Epidermal melanocyte (primary cell): ENCODE data around the gene ASCC2.
"Not testable (repeated sequence)": the region's sequence is repeated elsewhere in the genome, so short reads cannot be mapped to it uniquely, and the experiment has no call there.

Experiments used
- DNase-seq: peaks from one replicate; pipeline ENCODE4 v3.0.0; 2011; ENCODE audit warnings: low spot score; ENCODE audit not compliant: insufficient read length

ASCC2 gene, protein sequence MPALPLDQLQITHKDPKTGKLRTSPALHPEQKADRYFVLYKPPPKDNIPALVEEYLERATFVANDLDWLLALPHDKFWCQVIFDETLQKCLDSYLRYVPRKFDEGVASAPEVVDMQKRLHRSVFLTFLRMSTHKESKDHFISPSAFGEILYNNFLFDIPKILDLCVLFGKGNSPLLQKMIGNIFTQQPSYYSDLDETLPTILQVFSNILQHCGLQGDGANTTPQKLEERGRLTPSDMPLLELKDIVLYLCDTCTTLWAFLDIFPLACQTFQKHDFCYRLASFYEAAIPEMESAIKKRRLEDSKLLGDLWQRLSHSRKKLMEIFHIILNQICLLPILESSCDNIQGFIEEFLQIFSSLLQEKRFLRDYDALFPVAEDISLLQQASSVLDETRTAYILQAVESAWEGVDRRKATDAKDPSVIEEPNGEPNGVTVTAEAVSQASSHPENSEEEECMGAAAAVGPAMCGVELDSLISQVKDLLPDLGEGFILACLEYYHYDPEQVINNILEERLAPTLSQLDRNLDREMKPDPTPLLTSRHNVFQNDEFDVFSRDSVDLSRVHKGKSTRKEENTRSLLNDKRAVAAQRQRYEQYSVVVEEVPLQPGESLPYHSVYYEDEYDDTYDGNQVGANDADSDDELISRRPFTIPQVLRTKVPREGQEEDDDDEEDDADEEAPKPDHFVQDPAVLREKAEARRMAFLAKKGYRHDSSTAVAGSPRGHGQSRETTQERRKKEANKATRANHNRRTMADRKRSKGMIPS

GRCh38 chr22:29837741-29838598 lies at the start of gene ASCC2:
ASCC2 (minus strand) TSS chr22:29838274; CDS start chr22:29832325, 5,949 bp downstream.
- peak; percentile 91 for DNase-seq

- DNase-seq: no peak
These were observed 49.3 kb upstream of the ASCC2 start for GRCh38 chr22:29887358-29887757.

DNA sequence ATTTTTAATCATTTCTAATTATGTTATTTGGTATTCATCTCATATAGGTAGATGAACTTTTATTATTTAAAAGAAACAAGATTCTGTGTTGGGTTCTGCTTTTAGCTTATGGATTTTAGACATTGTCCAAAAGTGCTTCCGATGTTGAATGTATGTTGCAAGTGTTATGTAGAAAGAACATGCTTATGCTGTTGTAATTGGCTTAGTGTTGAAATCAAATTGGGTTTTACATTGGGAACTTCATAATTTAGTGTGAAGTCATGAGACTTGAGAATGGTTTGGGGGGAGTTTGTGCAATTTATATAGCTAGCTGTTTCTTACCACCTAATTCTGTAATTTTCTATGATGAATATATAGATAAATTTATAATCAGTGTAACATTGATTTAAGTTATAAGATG lies 48.5 kb upstream of the ASCC2 start:
- no peak for DNase-seq

GRCh38 chr22:29885610-29886009 lies 47.5 kb upstream of the ASCC2 start:
- DNase-seq: no peak

- DNase-seq: no peak
These were observed 45.7 kb upstream of the ASCC2 start for GRCh38 chr22:29883775-29884097.

DNA sequence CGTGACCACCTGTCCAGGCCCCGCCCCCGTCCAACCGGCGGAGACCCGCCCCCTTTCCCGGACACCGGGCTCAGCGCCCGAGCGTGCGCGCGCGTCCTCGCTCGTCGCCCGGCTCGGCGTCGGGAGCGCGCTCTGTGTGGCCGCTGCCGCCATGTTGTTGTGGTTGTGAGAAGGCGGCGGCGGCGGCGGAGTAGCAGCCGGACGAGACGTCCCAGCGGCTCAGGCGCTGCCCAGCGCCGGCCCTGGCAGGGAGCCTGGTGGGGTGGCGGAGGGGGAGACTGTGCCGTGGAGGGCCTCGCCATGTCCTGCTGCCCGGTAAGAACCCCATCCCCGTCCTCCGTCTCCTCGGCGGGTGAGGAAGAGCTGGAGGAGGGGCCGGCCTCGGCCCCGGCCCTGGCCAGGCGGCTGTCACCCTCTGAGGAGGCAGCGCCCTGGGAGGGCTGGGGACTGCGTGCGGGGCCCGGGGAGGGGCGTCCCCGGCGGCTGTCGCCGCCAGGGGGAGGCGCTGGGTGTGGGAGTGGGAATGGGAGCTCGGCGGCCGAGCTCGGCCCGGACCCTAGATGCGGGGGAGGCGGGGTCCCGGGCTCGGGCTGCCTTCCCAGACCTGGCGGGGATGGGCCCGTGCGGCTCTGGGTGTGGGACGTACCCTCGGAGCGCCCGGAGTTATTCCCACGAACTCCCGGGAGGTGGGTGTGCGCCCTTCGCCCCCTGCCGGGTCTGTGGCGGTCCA lies 45.1 kb upstream of the ASCC2 start, which contains the start of gene MTMR3:
TSS of gene MTMR3 (plus strand) at position 130 of the 730 bp plus-strand sequence. CDS start 87,886 bp downstream, outside the sequence.
- no peak for DNase-seq

- DNase-seq: peak; percentile 44
These were observed 44.6 kb upstream of the ASCC2 start for GRCh38 chr22:29882716-29883044.

DNA sequence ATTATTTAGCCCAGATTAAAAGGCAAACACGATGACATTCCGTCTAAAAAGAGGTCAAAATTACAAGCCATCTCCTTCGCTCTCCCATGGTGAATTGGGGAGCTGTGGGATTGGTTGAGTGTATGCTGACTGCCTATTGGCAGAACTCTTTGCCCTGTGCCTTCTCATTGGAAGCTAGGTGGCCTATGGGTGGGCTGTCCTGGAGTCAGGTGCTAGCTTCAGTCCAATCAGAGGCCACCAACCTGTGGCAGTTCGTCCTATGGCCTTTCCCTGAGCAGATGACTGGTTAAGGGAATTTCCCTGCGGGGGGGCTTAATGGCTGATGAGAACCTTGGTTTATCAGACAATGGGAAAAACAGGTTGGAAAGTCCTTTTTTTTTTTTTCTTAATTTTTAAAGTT lies 41.7 kb upstream of the ASCC2 start:
- DNase-seq: no peak

- DNase-seq: no peak
These were observed 39.5 kb upstream of the ASCC2 start for GRCh38 chr22:29877620-29878019.

DNA sequence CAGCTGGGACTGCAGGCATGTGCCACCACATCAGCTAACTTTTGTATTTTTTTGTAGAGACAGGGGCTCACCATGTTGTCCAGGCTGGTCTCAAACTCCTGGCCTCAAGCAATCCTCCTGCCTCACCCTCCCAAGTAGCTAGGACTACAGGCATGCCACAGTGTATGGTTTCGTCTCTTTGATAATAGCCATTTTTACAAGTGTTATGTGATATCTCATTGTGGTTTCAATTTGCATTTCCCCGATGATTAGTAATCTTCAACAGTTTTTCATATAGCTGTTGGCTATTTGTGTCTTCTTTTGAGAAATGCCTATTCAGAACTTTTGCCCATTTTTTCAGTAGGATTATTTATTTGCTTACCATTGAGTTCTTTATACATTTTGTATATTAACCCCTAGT lies 35.9 kb upstream of the ASCC2 start:
- DNase-seq: no peak

DNA sequence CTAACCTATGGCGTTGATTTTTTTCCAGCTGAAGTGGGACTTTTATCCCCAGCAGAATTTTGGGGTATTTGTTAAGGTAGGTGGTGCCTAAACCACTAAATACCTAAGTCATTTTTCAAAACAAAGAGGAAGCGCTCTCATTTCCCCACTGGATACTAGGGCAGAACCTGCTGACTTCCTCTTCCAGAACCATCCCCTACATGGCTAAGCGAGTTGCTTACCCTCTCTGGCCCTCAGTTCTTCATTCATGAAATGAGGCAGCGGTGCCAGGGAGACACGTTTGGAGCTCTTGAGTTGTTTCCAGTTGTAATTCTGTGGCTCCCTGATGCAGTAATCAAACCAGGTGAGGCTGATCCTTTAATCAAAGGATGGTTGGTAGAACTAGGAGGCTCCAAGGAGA lies 34.9 kb upstream of the ASCC2 start:
- no peak for DNase-seq

DNA sequence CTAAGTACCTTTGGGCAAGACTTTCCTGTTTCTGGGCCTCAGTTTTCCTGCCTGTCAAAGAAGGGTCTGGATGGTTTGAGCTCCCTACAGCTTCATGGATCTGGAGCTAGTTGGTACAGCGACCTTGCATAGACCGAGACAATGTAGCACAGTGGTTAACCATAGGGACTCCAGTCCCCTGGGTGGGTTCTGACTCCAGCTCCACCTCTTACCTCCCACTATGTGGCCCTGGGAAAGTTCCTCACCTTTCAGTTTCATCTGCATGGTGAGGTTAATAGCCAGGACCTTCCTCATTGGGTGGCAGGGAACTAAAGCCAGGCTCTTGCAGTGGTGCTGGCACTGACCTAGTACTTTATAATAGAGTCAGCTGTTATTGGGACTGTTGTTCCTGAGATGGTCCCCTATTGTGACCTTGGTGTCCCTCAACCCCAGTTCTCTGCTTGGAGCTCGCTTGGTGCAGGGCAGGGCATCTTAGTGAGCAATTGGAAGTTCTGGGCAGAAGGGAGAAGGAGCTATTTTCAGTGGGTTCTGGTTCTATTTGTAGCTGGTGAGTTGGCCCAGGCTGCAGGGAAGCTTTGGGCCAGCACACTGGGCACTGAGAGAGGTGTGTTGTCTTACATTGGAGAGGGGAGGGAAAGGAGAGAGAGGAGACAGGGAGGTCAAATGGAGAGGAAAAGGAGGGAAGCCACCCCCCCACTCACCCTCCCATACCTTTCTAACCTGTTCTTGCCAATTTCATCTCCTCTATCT lies 34.2 kb upstream of the ASCC2 start:
- no peak for DNase-seq

DNA sequence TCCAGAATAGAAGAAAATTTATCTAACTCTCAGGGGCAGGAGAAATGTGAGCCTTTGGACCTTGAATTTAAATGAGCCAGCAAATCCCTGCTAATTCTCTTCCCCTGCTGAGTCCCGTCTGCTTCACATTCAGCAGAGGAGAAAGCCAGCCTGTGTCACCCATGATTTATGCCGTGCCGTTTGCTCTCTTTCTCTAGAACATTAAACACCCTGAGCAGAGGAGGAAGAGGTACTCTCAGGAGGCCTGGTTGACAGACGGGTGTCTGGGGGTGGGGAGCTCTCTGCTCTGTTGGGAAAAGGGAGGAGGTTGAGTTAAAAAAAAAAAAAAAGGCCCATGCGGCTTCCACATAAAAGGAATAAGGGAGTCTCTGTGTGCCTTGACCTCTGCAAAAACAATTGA lies 33.6 kb upstream of the ASCC2 start:
- DNase-seq: no peak

DNA sequence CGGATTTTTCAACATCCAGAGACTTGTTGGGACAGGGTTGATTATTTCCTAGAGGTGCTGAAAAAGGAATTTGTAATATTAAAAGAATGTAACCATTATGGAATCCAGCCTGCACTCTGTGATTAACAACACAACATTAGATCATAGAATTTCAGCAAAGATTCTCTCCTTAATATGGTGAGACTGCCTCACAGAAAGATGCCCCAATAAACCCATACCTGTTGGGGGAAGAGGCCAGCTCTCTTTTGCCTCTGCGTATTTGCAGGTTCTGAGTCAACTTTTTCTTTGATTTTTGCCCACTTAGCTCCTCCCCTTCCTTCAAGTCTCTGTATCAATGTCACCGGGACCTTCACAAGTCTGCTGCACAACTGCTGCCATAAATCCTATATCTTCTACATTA lies 32.5 kb upstream of the ASCC2 start:
- DNase-seq: no peak

- DNase-seq: no peak
These were observed 29.8 kb upstream of the ASCC2 start for GRCh38 chr22:29867851-29868250.

DNA sequence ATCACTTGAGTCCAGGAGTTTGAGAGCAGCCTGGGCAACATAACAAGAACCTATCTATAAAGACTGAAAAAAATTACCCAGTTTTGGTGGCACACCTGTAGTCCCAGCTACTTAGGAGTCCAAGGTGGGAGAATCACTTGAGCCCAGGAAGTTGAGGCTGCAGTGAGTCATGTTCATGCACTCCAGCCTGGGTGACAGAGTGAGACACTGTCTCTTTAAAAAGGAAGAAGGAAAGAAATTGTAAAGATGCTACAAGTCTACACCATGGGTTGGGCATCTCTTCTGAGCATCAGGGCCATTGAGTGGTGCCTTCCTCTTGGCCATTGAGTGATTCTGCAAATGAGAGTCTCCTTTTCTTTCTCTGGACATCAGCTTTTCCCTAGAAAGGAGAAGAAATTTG lies 29.2 kb upstream of the ASCC2 start:
- no peak for DNase-seq

DNA sequence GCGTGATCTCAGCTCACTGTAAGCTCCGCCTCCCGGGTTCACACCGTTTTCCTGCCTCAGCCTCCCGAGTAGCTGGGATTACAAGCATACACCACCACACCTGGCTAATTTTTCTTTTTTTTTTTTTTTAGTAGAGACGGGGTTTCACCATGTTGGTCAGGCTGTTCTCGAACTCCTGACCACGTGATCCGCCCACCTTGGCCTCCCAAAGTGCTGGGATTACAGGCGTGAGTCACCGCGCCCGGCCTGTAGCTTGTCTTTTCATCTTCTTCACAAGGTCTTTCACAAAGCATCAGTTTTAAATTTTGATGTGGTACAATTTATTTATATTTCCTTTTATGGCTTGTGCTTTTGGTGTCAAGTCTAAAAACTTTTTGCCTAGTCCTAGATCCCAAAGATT lies 27.5 kb upstream of the ASCC2 start:
- DNase-seq: not testable (repeated sequence)

DNA sequence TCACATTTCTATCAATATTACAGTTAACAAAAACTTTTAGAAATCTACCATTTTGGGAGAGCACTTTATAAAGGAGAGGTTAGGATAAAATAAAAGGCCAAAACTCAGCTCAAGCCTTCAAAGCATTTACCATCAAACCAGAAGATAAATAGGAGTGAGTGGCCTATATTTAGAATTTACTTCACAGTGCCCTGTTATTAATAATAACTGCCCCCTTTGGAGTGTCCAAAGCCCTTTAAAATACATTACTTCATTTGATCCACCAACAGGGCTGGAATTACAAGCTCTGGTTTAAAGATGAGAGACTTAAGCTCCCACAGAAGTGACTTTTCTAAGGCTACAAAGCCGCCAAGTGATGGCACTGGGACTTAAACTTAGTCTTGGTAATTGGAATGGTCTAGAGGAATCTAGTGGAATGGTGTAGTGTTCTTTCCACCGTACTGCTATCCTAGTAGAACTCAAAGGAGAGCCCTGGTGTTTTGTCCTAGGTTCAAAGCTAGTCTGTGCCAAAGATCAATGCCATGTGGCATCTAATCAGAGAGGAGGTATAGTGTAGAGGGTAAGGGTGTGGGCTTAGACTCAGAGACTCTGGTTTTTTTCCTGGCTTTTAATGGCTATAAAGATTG lies 23.7 kb upstream of the ASCC2 start:
- no peak for DNase-seq

GRCh38 chr22:29860006-29860766 lies 22.1 kb upstream of the ASCC2 start:
- no peak for DNase-seq
